ENCODE data around the gene SLC13A3. TPM values are rescaled to one million over a fixed set of nuclear protein-coding genes. Genes with fewer than 3 reads are reported as not detected.

The SLC13A3 gene
- total RNA-seq, 1 experiment from 2014 or later = not detected

DNA sequence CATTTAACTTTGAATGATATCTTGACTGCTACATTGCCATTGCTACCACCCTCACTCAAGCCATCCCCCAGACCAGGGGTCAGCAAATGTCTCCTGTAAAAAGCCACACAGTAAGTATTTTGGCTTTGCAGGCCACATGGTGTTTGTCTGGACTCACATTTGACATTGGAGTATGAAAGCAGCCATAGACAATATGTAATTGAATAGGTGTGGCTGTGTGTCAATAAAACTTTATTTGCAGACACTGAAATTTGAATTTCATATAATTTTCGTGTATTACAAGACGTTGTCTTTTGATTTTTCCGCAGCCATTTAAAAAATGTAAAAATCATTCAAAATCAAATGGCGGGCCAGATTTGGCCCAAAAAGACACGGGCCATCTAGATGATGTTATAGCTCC lies 64.5 kb downstream of the SLC13A3 start:
- CTCF ChIA-PET = no interaction called here
- BruUV-seq (replicated peaks) = no TSS peak
- Mint-ChIP-seq H3K27me3 (ENCODE audit: unreplicated experiment) (peaks cover 4% of the 10 kb centered on the region), H3K36me3 (ENCODE audit: insufficient read depth, unreplicated experiment) (no peaks in the 10 kb centered on the region), H3K4me1 (ENCODE audit: low read depth, unreplicated experiment) (no peaks in the 10 kb centered on the region), H3K4me3 (ENCODE audit: low read depth, unreplicated experiment) (no peak overlapping the region), H3K9me3 (ENCODE audit: low read depth, unreplicated experiment) (no peaks in the 10 kb centered on the region), H3K27ac (ENCODE audit: unreplicated experiment) (no peak overlapping the region)
- intact Hi-C loops (cut with micrococcal nuclease; ENCODE audit: unreplicated experiment) = no loop called here
- TF ChIP-seq, protein P1, sequence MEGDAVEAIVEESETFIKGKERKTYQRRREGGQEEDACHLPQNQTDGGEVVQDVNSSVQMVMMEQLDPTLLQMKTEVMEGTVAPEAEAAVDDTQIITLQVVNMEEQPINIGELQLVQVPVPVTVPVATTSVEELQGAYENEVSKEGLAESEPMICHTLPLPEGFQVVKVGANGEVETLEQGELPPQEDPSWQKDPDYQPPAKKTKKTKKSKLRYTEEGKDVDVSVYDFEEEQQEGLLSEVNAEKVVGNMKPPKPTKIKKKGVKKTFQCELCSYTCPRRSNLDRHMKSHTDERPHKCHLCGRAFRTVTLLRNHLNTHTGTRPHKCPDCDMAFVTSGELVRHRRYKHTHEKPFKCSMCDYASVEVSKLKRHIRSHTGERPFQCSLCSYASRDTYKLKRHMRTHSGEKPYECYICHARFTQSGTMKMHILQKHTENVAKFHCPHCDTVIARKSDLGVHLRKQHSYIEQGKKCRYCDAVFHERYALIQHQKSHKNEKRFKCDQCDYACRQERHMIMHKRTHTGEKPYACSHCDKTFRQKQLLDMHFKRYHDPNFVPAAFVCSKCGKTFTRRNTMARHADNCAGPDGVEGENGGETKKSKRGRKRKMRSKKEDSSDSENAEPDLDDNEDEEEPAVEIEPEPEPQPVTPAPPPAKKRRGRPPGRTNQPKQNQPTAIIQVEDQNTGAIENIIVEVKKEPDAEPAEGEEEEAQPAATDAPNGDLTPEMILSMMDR (IDR thresholded peaks at IDR 0.05; ENCODE audit: unreplicated experiment) = no peak
- DNase-seq = no peak

- BruUV-seq (replicated peaks) = no TSS peak
- H3K9me3 Mint-ChIP-seq (ENCODE audit: low read depth, unreplicated experiment) = no peaks in the 10 kb centered on the region
- no peak for DNase-seq
- H3K4me1 Mint-ChIP-seq (ENCODE audit: low read depth, unreplicated experiment) = no peaks in the 10 kb centered on the region
- H3K27ac Mint-ChIP-seq (ENCODE audit: unreplicated experiment) = no peak overlapping the region
- H3K36me3 Mint-ChIP-seq (ENCODE audit: insufficient read depth, unreplicated experiment) = no peaks in the 10 kb centered on the region
- H3K27me3 Mint-ChIP-seq (ENCODE audit: unreplicated experiment) = peaks cover 15% of the 10 kb centered on the region
- intact Hi-C loops (cut with micrococcal nuclease; ENCODE audit: unreplicated experiment) = no loop called here
- H3K4me3 Mint-ChIP-seq (ENCODE audit: low read depth, unreplicated experiment) = no peak overlapping the region
- TF ChIP-seq, protein P1 (IDR thresholded peaks at IDR 0.05; ENCODE audit: unreplicated experiment) = no peak
- CTCF ChIA-PET = no interaction called here
These were observed 66.8 kb downstream of the SLC13A3 start for GRCh38 chr20:46584508-46584907.

- no peaks in the 10 kb centered on the region for H3K4me1 Mint-ChIP-seq (ENCODE audit: low read depth, unreplicated experiment)
- H3K4me3 Mint-ChIP-seq (ENCODE audit: low read depth, unreplicated experiment) = no peak overlapping the region
- H3K27ac Mint-ChIP-seq (ENCODE audit: unreplicated experiment) = no peak overlapping the region
- TF ChIP-seq, protein P1 (IDR thresholded peaks at IDR 0.05; ENCODE audit: unreplicated experiment) = no peak
- no peaks in the 10 kb centered on the region for H3K9me3 Mint-ChIP-seq (ENCODE audit: low read depth, unreplicated experiment)
- intact Hi-C loops (cut with micrococcal nuclease; ENCODE audit: unreplicated experiment) = no loop called here
- no peaks in the 10 kb centered on the region for H3K36me3 Mint-ChIP-seq (ENCODE audit: insufficient read depth, unreplicated experiment)
- H3K27me3 Mint-ChIP-seq (ENCODE audit: unreplicated experiment) = peaks cover 15% of the 10 kb centered on the region
- no peak for DNase-seq
- CTCF ChIA-PET = interaction anchor here (1.7 kb wide), 1 partner anchor 10 kb away, joined by 5 read pairs; no protein-coding TSS in a partner anchor
- no TSS peak for BruUV-seq (replicated peaks)
These were observed 67.6 kb downstream of the SLC13A3 start for GRCh38 chr20:46583411-46584214.

GRCh38 chr20:46582648-46583047 lies 68.6 kb downstream of the SLC13A3 start:
- Mint-ChIP-seq H3K4me3 (ENCODE audit: low read depth, unreplicated experiment) (no peak overlapping the region), H3K27me3 (ENCODE audit: unreplicated experiment) (peaks cover 15% of the 10 kb centered on the region), H3K27ac (ENCODE audit: unreplicated experiment) (no peak overlapping the region), H3K36me3 (ENCODE audit: insufficient read depth, unreplicated experiment) (no peaks in the 10 kb centered on the region), H3K9me3 (ENCODE audit: low read depth, unreplicated experiment) (no peaks in the 10 kb centered on the region), H3K4me1 (ENCODE audit: low read depth, unreplicated experiment) (no peaks in the 10 kb centered on the region)
- CTCF ChIA-PET = interaction anchor here (0.8 to 1.7 kb wide), 6 partner anchors 9 to 157 kb away, joined by 3 to 13 read pairs (median 4); no protein-coding TSS in a partner anchor
- TF ChIP-seq, protein P1 (IDR thresholded peaks at IDR 0.05; ENCODE audit: unreplicated experiment) = no peak
- DNase-seq = no peak
- no TSS peak for BruUV-seq (replicated peaks)
- intact Hi-C loops (cut with micrococcal nuclease; ENCODE audit: unreplicated experiment) = no loop called here
